Ovary (tissue), 9 donors: ENCODE data around the gene PLCB4. TPM values are rescaled to one million over a fixed set of nuclear protein-coding genes. Genes with fewer than 3 reads are reported as not detected.

Source experiments
- DNase-seq, 5 donors: peaks; one replicate each; pipeline ENCODE4 v3.0.0-alpha.2; 2019 to 2020
- H3K27ac ChIP-seq, 2 donors: fragments of 200-600 bp; one replicate each; pipeline versions ENCODE4 v1.5.1 to v1.8.0; 2019 to 2022
- H3K27me3 ChIP-seq: fragments of 200-600 bp; one replicate; pipeline ENCODE4 v1.8.0; 2022
- H3K36me3 ChIP-seq: fragments of 200-600 bp; sonication (generic); one replicate; pipeline ENCODE4 v1.5.1; 2019
- H3K4me1 ChIP-seq: one replicate; pipeline ENCODE4 v1.8.1; 2013; ENCODE audit warnings: mild to moderate bottlenecking, moderate library complexity; ENCODE audit not compliant: insufficient read depth
- H3K4me3 ChIP-seq: fragments of 200-600 bp; sonication (generic); one replicate; pipeline ENCODE4 v1.5.1; 2017
- H3K9me3 ChIP-seq, 2 donors: fragments of 200-600 bp in 1 of 2; sonication (generic) in 1 of 2; one replicate each; pipeline versions ENCODE4 v1.5.1 to v1.8.1; 2013 to 2019; ENCODE audit warnings: mild to moderate bottlenecking in 1 of 2, moderate library complexity in 1 of 2
- CTCF ChIP-seq, 3 donors: fragments of 450-650 bp in 2 of 3; fragments of 200-600 bp in 1 of 3; IDR thresholded peaks; one replicate each; pipeline versions ENCODE4 v1.5.1 to v1.8.0; 2016 to 2022; ENCODE audit warnings: antibody characterized with exemption in 3 of 3, mild to moderate bottlenecking in 1 of 3
- EP300 ChIP-seq: sonication (generic); formaldehyde crosslinking; IDR thresholded peaks from one replicate; pipeline ENCODE4 v1.6.1; 2017; ENCODE audit warnings: antibody characterized with exemption
- POLR2A ChIP-seq: fragments of 450-650 bp; IDR thresholded peaks from one replicate; pipeline ENCODE4 v1.6.1; 2017; ENCODE audit warnings: antibody characterized with exemption, mild to moderate bottlenecking, moderate library complexity
- WGBS, 3 donors: extraction: QIAGEN DNeasy Blood & Tissue Kit in 1 of 3; methylation state at CpG; one replicate each; pipeline versions ENCODE4 v1.1.5 to v1.1.7; 2013 to 2017; 5-methylcytosine and 5-hydroxymethylcytosine counted together
- intact Hi-C, 4 donors: fragments of 100-400 bp; cut with DNase I; formaldehyde crosslinking; loops; one replicate each; pipeline versions ENCODE4 v1.11.0 to v1.15.1; 2022 to 2023
- polyA plus RNA-seq, 2 donors: library from polyadenylated mRNA; stranded (reverse); fragments of 200-250 nt in 1 of 2; fragments of 350-450 nt in 1 of 2; fragmentation: Illumina TruSeq in 1 of 2; extraction: RNeasy Lipid Tissue Mini Kit (QIAGEN cat#74804) in 1 of 2; gene quantifications; one replicate each; pipeline ENCODE4 v1.2.3, GENCODE V29; 2013 to 2014
- total RNA-seq, 7 donors: library from RNA; depleted of rRNA in 2 of 7; stranded (reverse); fragments of >200 nt in 2 of 7; fragmentation: NEBNext Ultra II Directional in 3 of 7; extraction: Animal tissue kit (Norgen Biotek cat#: 25700) in 3 of 7; gene quantifications; one replicate each; pipeline versions ENCODE4 v1.1.0 to v1.2.4, GENCODE V29; 2016 to 2023
- donor health status: DM: no; HTN: no; CAD: no; lungs with moderate emphysema.
- donor health status: DM: no; HTN: no; CAD: no.
- donor health status: Bipolar disorder and iron deficiency.
- donor health status: DM: yes; HTN: yes; CAD: no.
- donor health status: DM: no; HTN: no; CAD: no.
- donor health status: DM: yes; HTN: yes; CAD: no.

The PLCB4 gene
- total and polyA plus RNA-seq, 9 donors, result 2.8 to 11.8 (median 5.6) TPM

- no peaks in the 10 kb centered on the region for H3K4me1 ChIP-seq
- WGBS, 3 donors, result 92 to 97% (median 96%) methylated on average over 2 of the region's 2 CpGs
- no peak for DNase-seq
- intact Hi-C loops, result no loop called here
- no peaks in the 10 kb centered on the region for H3K9me3 ChIP-seq
- TF ChIP-seq EP300 (no peak), CTCF (IDR thresholded peaks at IDR 0.05) (no peak), POLR2A (no peak)
- H3K27me3 ChIP-seq, result no peaks in the 10 kb centered on the region
- H3K27ac ChIP-seq, result no peak overlapping the region
- no peaks in the 10 kb centered on the region for H3K36me3 ChIP-seq
- H3K4me3 ChIP-seq, result no peak overlapping the region
Measured at GRCh38 chr20:9146649-9147048, 77.8 kb downstream of the PLCB4 start.

GRCh38 chr20:9147547-9148024, 78.7 kb downstream of the PLCB4 start:
- Histone ChIP-seq H3K36me3 (no peaks in the 10 kb centered on the region), H3K27ac (no peak overlapping the region), H3K4me1 (no peaks in the 10 kb centered on the region), H3K9me3 (no peaks in the 10 kb centered on the region), H3K27me3 (no peaks in the 10 kb centered on the region), H3K4me3 (no peak overlapping the region)
- TF ChIP-seq POLR2A (no peak), EP300 (no peak)
- intact Hi-C loops, result no loop called here
- 85 to 95% (median 91%) methylated on average over 2 of the region's 2 CpGs for WGBS, 3 donors
- no peak for DNase-seq

- no peaks in the 10 kb centered on the region for H3K36me3 ChIP-seq
- intact Hi-C loops, result no loop called here
- no peak overlapping the region for H3K27ac ChIP-seq
- DNase-seq, result no peak
- H3K9me3 ChIP-seq, result no peaks in the 10 kb centered on the region
- TF ChIP-seq POLR2A, result no peak
- TF ChIP-seq CTCF (IDR thresholded peaks at IDR 0.05), result no peak
- TF ChIP-seq EP300, result no peak
- no peak overlapping the region for H3K4me3 ChIP-seq
- no peaks in the 10 kb centered on the region for H3K27me3 ChIP-seq
- WGBS, 3 donors, result 89 to 93% (median 92%) methylated on average over 3 of the region's 3 CpGs
- no peaks in the 10 kb centered on the region for H3K4me1 ChIP-seq
Measured at GRCh38 chr20:9148291-9148690, 79.4 kb downstream of the PLCB4 start.

GRCh38 chr20:9149087-9149486, 80.2 kb downstream of the PLCB4 start:
- H3K4me1 ChIP-seq, result no peaks in the 10 kb centered on the region
- DNase-seq, result no peak
- no peaks in the 10 kb centered on the region for H3K9me3 ChIP-seq
- H3K27me3 ChIP-seq, result no peaks in the 10 kb centered on the region
- H3K36me3 ChIP-seq, result no peaks in the 10 kb centered on the region
- H3K4me3 ChIP-seq, result no peak overlapping the region
- WGBS, 3 donors, result 84 to 93% (median 91%) methylated on average over 3 of the region's 3 CpGs
- no peak overlapping the region for H3K27ac ChIP-seq
- intact Hi-C loops, result no loop called here
- TF ChIP-seq POLR2A, result no peak

- no peak for TF ChIP-seq CTCF (IDR thresholded peaks at IDR 0.05)
- TF ChIP-seq EP300, result no peak
- TF ChIP-seq POLR2A, result no peak
- Histone ChIP-seq H3K27me3 (no peaks in the 10 kb centered on the region), H3K9me3 (no peaks in the 10 kb centered on the region), H3K4me3 (no peak overlapping the region), H3K36me3 (no peaks in the 10 kb centered on the region), H3K27ac (no peak overlapping the region), H3K4me1 (no peaks in the 10 kb centered on the region)
- DNase-seq, result no peak
- 84 to 93% (median 88%) methylated on average over 4 of the region's 4 CpGs for WGBS, 3 donors
- intact Hi-C loops, result no loop called here
Measured at GRCh38 chr20:9149796-9150195, 80.9 kb downstream of the PLCB4 start.
